Activated CD4-positive, alpha-beta T cell treated with anti-CD3 and anti-CD28 coated beads for 36 hours (primary cell): Measurements from ENCODE around the gene CDH18. TPM values are rescaled to one million over a fixed set of nuclear protein-coding genes. Genes with fewer than 3 reads are reported as not detected.

Experiments used
- ATAC-seq: fragments of 200-7000 bp; cut with Tn5 transposase; one replicate; pipeline ENCODE4 v1.10.0; 2021; ENCODE audit warnings: mild to moderate bottlenecking, moderate library complexity
- CTCF ChIA-PET: fragments of 350-600 bp; sonication (Branson Sonifier 250); formaldehyde crosslinking; loops from one replicate; lab custom pipeline; 2021; ENCODE audit warnings: antibody characterized with exemption; lab: Charles Lee
- POLR2A ChIA-PET: fragments of 350-600 bp; sonication (Branson Sonifier 250); formaldehyde crosslinking; loops from one replicate; lab custom pipeline; 2021; ENCODE audit warnings: antibody characterized with exemption, inconsistent platforms; lab: Charles Lee
- DNase-seq: peaks from one replicate; pipeline ENCODE4 v3.0.0-alpha.2; 2020
- H3K27ac Mint-ChIP-seq: one replicate; pipeline ENCODE4 v1.8.0; 2021; ENCODE audit warnings: mixed read lengths
- H3K27me3 Mint-ChIP-seq: one replicate; pipeline ENCODE4 v1.8.0; 2021; ENCODE audit warnings: mixed read lengths
- H3K36me3 Mint-ChIP-seq: one replicate; pipeline ENCODE4 v1.8.0; 2021; ENCODE audit warnings: low read depth, mixed read lengths
- H3K4me1 Mint-ChIP-seq: one replicate; pipeline ENCODE4 v1.8.0; 2021; ENCODE audit warnings: mixed read lengths
- H3K4me3 Mint-ChIP-seq: one replicate; pipeline ENCODE4 v1.8.0; 2021; ENCODE audit warnings: mild to moderate bottlenecking, moderate library complexity, mixed read lengths
- H3K9me3 Mint-ChIP-seq: one replicate; pipeline ENCODE4 v1.8.0; 2021; ENCODE audit warnings: low read depth, mixed read lengths
- intact Hi-C, 2 experiments: fragments of 100-400 bp; cut with DNase I in 1 of 2; cut with micrococcal nuclease in 1 of 2; formaldehyde crosslinking; loops; one replicate each; pipeline versions ENCODE4 v1.14.2 to v1.15.1; 2022 to 2024; cut with DNase I, micrococcal nuclease
- total RNA-seq, 2 experiments: library from RNA; stranded (reverse); gene quantifications; one replicate each; pipeline ENCODE4 v1.2.3, GENCODE V29; 2021

CDH18 gene
- total RNA-seq, 2 experiments from 2014 or later = not detected

DNA sequence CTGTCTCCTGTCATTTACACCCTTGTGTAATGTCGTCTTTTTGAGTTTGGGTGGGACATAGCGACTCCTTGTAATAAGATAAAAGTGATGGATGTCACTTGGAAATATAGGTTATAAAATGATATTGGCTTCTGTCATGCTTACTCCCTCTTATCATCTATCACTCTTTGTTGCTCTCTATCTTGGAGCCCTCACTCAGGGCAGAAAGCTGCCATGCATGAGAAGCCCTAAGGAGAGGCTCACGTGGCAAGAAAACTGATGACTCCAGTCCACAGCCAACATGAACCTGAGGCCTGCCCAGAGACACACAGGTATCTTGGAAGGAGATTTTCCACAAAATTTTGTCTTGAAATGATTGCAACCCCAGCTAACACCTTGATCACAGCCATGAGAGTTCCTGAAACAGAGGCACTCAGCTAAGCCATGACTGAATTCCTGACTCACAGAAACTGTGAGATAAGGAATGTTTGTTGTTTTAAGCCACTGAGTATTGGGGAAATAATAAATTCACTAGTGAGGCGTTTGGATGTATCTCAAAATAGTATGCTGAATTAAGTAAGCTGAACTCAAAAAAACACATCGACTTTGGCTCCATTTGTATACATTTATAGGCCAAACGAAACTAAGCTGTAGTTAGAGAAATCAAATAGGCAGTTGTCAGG, 216.7 kb downstream of the CDH18 start:
- ATAC-seq = no peak
- CTCF ChIA-PET = interaction anchor here (0.5 kb wide), 1 partner anchor 252 kb away, joined by 3 read pairs; no protein-coding TSS in a partner anchor
- DNase-seq = no peak
- intact Hi-C loops = no loop called here
- H3K36me3 Mint-ChIP-seq = no peaks in the 10 kb centered on the region
- no peak overlapping the region for H3K27ac Mint-ChIP-seq
- POLR2A ChIA-PET = no interaction called here
- no peaks in the 10 kb centered on the region for H3K27me3 Mint-ChIP-seq
- no peak overlapping the region for H3K4me3 Mint-ChIP-seq
- peaks cover 14% of the 10 kb centered on the region for H3K9me3 Mint-ChIP-seq
- no peaks in the 10 kb centered on the region for H3K4me1 Mint-ChIP-seq

DNA sequence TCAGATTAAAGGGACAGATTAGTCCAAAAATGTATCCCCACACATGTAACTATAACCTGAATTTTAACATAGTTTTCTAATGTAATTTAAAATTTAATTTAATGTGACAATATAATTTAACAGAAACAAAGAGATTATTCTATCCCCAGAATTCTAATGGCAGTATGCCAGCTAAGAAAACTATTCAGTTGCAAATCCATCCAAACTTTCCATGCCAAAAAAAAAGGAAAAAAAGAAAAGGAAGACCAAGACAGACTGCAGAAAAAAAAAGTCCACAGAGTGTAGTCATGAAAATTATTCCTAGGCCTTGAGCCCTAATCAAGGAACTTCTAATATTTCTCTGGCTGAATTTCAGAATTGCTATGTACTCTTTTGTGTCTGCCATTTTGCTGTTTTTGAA, 217.6 kb downstream of the CDH18 start:
- no peaks in the 10 kb centered on the region for H3K36me3 Mint-ChIP-seq
- ATAC-seq = no peak
- POLR2A ChIA-PET = no interaction called here
- H3K27me3 Mint-ChIP-seq = no peaks in the 10 kb centered on the region
- DNase-seq = no peak
- H3K4me1 Mint-ChIP-seq = no peaks in the 10 kb centered on the region
- intact Hi-C loops = no loop called here
- CTCF ChIA-PET = interaction anchor here (0.5 kb wide), 1 partner anchor 253 kb away, joined by 3 read pairs; no protein-coding TSS in a partner anchor
- peaks cover 11% of the 10 kb centered on the region for H3K9me3 Mint-ChIP-seq
- no peak overlapping the region for H3K27ac Mint-ChIP-seq
- H3K4me3 Mint-ChIP-seq = no peak overlapping the region

DNA sequence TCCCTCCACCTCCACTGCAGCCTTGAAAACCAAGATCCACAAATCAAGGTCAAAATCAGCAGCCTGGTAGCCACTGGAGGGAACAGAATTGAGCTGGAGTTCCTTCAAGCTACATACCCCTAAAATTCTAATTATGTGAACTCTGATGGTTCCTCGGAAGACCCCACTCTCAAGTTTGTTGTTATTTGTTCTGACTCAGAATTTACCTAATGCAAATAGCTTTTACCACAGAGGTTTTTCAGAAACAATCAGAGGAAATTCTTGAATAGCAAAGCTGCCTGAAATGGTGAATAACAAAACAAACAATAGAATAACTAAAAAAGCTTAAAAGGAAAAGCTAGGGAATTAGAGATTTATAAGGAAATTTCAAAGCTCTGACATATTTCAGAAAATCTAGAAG, 220.0 kb downstream of the CDH18 start:
- no peaks in the 10 kb centered on the region for H3K4me1 Mint-ChIP-seq
- H3K27me3 Mint-ChIP-seq = no peaks in the 10 kb centered on the region
- CTCF ChIA-PET = no interaction called here
- ATAC-seq (no peak), DNase-seq (no peak)
- no peak overlapping the region for H3K27ac Mint-ChIP-seq
- H3K4me3 Mint-ChIP-seq = no peak overlapping the region
- H3K9me3 Mint-ChIP-seq = peaks cover 17% of the 10 kb centered on the region
- intact Hi-C loops = no loop called here
- H3K36me3 Mint-ChIP-seq = no peaks in the 10 kb centered on the region
- POLR2A ChIA-PET = no interaction called here

DNA sequence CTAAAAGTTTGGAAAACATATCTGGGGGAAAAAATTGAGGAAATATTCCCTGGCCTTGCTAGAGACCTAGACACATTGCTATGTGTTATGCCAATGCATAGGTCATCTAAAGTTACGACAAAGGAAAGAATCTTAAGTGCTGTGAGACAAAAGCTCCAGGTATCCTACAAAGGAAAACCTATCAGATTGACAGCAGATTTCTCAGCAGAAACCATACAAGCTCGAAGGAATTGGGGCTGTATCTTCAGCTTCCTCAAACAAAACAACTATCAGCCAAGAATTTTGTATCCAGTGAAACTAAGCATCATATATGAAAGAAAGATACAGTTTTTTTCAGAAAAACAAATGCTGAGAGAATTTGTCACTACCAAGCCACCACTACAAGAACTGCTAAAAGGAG, 234.4 kb downstream of the CDH18 start:
- ChIA-PET POLR2A (no interaction called here), CTCF (no interaction called here)
- Mint-ChIP-seq H3K9me3 (peaks cover 15% of the 10 kb centered on the region), H3K27me3 (no peaks in the 10 kb centered on the region), H3K36me3 (no peaks in the 10 kb centered on the region), H3K4me3 (no peak overlapping the region), H3K4me1 (no peaks in the 10 kb centered on the region), H3K27ac (no peak overlapping the region)
- ATAC-seq (no peak), DNase-seq (no peak)
- intact Hi-C loops = no loop called here

DNA sequence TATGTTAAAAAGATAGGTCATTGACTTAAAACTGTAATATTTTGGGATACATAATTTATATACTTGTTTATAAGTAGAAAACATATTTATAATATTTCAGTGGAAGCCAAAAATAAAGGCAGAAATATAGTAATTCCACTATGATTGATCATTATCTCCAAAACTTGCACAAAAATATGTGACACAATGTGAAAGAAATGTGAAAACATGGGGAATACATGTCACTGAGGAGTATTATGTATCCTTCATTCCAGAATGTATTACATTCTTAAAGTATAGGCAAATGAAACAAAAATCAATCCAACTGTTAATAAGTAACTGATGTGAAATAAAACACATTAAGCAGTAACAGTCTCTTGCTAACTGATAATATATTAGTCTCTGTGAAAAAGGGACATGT, 236.7 kb downstream of the CDH18 start:
- intact Hi-C loops = no loop called here
- no peak overlapping the region for H3K4me3 Mint-ChIP-seq
- no peak for ATAC-seq
- H3K9me3 Mint-ChIP-seq = peaks cover 14% of the 10 kb centered on the region
- no peaks in the 10 kb centered on the region for H3K27me3 Mint-ChIP-seq
- POLR2A ChIA-PET = no interaction called here
- no peak overlapping the region for H3K27ac Mint-ChIP-seq
- no peaks in the 10 kb centered on the region for H3K4me1 Mint-ChIP-seq
- no peaks in the 10 kb centered on the region for H3K36me3 Mint-ChIP-seq
- no peak for DNase-seq
- CTCF ChIA-PET = interaction anchor here (0.8 kb wide), 1 partner anchor 764 kb away, joined by 3 read pairs; no protein-coding TSS in a partner anchor

DNA sequence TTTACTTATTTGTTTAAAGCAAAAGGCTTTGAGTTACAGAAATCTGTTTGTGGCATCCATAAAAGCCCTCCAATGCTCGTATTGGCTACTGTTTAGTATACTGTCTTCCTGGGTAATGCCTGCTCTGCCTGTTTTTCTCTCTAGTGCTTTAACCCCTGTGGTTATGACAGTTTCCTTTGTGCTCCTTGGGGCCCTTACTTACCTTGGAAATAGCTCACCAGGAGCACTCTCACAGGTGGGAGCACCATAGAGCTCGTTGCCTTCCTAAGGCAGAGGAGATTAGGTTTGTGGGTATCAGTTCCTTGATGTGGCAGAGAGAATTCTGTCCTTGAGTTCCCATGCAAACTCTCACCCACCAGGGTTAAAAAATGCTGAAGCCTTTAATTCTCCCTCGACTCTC, 242.8 kb downstream of the CDH18 start:
- no peak for DNase-seq
- Mint-ChIP-seq H3K36me3 (no peaks in the 10 kb centered on the region), H3K27ac (no peak overlapping the region), H3K27me3 (no peaks in the 10 kb centered on the region), H3K9me3 (peaks cover 5% of the 10 kb centered on the region), H3K4me1 (no peaks in the 10 kb centered on the region), H3K4me3 (no peak overlapping the region)
- POLR2A ChIA-PET = no interaction called here
- ATAC-seq = no peak
- intact Hi-C loops = no loop called here
- CTCF ChIA-PET = interaction anchor here (0.6 to 0.8 kb wide), 2 partner anchors 76 to 807 kb away, joined by 3 to 4 read pairs; no protein-coding TSS in a partner anchor

DNA sequence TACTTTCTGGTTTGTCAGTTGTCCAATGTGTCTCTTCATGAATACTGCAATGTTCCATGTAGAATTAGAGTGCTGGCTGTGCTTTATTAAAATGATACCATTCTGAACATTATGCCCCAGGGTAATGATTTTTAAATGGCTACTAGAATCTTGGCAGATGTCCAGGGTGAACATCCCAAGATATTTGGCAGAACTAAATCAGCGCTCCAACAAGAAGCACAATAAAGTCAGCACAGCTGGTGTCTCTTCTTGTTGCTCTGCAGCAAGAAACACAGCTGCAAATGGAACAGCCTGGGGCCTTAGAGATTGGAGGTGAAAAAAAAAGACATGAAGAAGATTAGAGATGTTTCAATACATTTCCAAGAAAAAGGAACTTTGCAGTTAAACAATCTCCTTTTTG, 248.3 kb downstream of the CDH18 start:
- no peak for DNase-seq
- H3K9me3 Mint-ChIP-seq = peaks cover 5% of the 10 kb centered on the region
- H3K4me1 Mint-ChIP-seq = no peaks in the 10 kb centered on the region
- ChIA-PET POLR2A (no interaction called here), CTCF (no interaction called here)
- H3K27ac Mint-ChIP-seq = no peak overlapping the region
- ATAC-seq = no peak
- H3K36me3 Mint-ChIP-seq = no peaks in the 10 kb centered on the region
- H3K4me3 Mint-ChIP-seq = no peak overlapping the region
- H3K27me3 Mint-ChIP-seq = no peaks in the 10 kb centered on the region
- intact Hi-C loops = no loop called here

DNA sequence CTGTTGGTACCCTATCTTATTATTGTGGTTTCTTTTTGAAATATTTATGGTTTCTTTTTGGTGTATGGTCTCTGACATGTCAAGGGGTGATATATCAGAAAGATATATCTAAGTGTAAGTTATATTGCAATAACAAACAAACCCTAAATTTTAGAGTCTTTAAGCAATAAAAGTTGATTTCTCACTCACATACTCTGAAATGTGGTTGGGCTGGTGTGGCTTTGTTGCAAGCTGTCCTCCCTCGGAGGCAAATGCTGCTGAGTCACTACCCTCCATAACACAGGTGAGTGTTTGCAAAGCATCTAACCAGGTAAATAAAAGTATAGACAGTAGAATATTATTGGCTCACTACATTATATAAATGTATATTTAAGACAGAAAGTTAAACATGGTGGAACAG, 253.2 kb downstream of the CDH18 start:
- no peak overlapping the region for H3K27ac Mint-ChIP-seq
- no peaks in the 10 kb centered on the region for H3K4me1 Mint-ChIP-seq
- no peaks in the 10 kb centered on the region for H3K27me3 Mint-ChIP-seq
- no peak overlapping the region for H3K4me3 Mint-ChIP-seq
- no peaks in the 10 kb centered on the region for H3K36me3 Mint-ChIP-seq
- DNase-seq = no peak
- intact Hi-C loops = no loop called here
- no peak for ATAC-seq
- ChIA-PET CTCF (no interaction called here), POLR2A (no interaction called here)
- H3K9me3 Mint-ChIP-seq = peaks cover 10% of the 10 kb centered on the region

DNA sequence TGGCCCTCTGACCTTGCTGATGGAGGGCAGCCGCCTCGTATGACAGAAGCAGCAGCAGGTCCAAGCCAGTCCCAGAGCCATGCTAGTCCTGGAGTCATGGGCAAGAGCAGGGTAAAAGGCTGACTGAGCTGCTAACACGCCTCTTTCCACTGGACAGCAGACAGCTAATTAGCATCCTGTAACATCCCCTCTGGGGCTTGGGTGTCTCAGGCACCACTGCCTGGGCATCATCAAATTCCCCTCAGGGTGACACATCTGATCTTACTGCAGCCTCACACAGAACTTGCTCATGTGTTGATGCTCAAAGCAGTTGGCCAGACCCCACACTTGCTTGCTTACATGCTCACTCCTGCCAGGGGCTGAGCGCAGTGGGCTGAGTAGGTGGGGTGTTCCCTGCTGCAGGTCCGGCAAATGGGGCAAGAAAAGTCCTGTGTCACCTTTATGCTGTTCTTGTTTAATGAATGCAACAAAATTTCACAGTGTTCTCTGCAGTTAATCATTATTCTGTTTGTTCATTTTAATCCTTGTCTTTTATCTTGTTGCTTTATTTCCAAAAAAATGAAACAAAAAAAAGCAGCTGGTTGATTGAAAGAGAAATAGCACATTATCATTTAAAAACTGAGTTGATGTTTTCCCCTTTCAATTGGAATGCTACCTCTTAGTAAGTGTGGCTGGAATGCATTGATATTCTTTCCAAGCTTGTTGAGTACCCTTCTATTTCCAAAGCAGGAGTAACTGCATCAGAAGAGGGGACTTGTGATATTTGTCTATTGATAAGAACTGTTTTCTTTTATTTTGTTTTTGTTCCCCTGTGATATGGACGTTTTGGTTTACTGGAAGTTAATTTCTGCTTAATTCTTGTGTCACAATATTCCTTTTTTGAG, 254.1 kb downstream of the CDH18 start:
- no peak for DNase-seq
- Mint-ChIP-seq H3K27me3 (no peaks in the 10 kb centered on the region), H3K36me3 (no peaks in the 10 kb centered on the region), H3K9me3 (peaks cover 13% of the 10 kb centered on the region), H3K27ac (no peak overlapping the region), H3K4me1 (no peaks in the 10 kb centered on the region), H3K4me3 (no peak overlapping the region)
- POLR2A ChIA-PET = no interaction called here
- no peak for ATAC-seq
- CTCF ChIA-PET = interaction anchor here (0.6 kb wide), 1 partner anchor 1821 kb away, joined by 4 read pairs; no protein-coding TSS in a partner anchor
- intact Hi-C loops = no loop called here

DNA sequence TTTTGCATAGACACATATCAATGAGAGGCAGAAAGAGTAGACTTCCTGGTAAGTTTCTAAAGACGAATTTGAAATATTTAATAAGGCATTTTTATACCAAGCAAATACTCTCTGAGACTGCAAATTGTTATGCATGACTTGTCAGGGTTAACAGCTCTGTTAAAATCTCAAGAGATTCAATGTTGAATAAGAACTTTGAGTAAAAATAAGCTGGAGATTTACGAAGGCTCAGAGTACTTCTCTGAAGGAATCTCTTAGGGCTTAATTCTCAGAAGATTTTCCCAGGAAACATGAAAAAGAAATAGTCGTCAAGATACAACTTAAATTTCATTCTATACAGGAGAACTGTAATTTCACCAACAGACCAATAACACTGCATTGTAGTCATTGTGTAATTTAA, 259.4 kb downstream of the CDH18 start:
- H3K9me3 Mint-ChIP-seq = peaks cover 13% of the 10 kb centered on the region
- no peak overlapping the region for H3K27ac Mint-ChIP-seq
- H3K4me1 Mint-ChIP-seq = no peaks in the 10 kb centered on the region
- DNase-seq (no peak), ATAC-seq (no peak)
- H3K36me3 Mint-ChIP-seq = no peaks in the 10 kb centered on the region
- POLR2A ChIA-PET = no interaction called here
- H3K4me3 Mint-ChIP-seq = no peak overlapping the region
- CTCF ChIA-PET = no interaction called here
- intact Hi-C loops = no loop called here
- no peaks in the 10 kb centered on the region for H3K27me3 Mint-ChIP-seq

DNA sequence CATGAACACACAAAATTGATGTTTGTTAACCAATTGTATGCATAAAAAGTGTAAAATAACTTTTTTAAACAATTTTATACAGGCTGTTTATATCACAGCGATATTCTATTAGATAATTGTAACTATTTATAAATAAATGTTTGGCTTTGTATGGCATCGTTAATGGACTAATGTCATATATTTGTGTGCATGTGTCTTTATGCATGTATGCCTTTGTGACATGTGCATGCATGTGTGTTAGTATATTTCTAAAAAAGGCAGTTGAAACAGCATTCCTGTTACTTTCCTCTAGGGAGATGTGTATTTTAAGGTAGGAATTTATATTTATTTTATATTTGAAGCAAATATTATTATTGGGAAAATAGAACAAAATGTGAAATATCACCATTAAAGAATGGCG, 268.9 kb downstream of the CDH18 start:
- intact Hi-C loops = no loop called here
- no peak for ATAC-seq
- no peaks in the 10 kb centered on the region for H3K4me1 Mint-ChIP-seq
- H3K27ac Mint-ChIP-seq = no peak overlapping the region
- CTCF ChIA-PET = no interaction called here
- no peak overlapping the region for H3K4me3 Mint-ChIP-seq
- POLR2A ChIA-PET = no interaction called here
- H3K27me3 Mint-ChIP-seq = no peaks in the 10 kb centered on the region
- no peaks in the 10 kb centered on the region for H3K36me3 Mint-ChIP-seq
- H3K9me3 Mint-ChIP-seq = peaks cover 5% of the 10 kb centered on the region
- no peak for DNase-seq

DNA sequence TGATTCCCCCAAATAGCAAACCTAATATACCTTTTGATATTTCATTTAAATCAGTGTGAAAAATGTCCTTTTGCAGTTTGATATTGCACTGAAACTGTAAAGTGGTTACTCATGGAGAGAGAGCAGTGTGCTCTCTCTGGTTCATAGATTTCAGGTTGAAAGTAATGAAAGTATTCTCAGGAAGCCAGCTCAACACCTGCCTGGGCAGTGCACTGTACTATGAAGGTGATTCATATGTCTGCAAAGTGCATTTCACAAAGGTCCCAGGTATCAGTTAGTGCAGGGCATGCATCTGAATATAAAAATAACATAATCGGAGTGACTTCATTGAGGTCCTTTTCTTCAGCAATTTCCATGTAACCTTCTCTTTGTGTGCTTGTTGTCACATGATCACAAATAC, 274.3 kb downstream of the CDH18 start:
- Mint-ChIP-seq H3K4me3 (no peak overlapping the region), H3K9me3 (peaks cover 4% of the 10 kb centered on the region), H3K27ac (no peak overlapping the region), H3K36me3 (no peaks in the 10 kb centered on the region), H3K4me1 (no peaks in the 10 kb centered on the region), H3K27me3 (no peaks in the 10 kb centered on the region)
- DNase-seq (no peak), ATAC-seq (no peak)
- ChIA-PET CTCF (no interaction called here), POLR2A (no interaction called here)
- intact Hi-C loops = no loop called here
